Stimulated activated CD8-positive, alpha-beta memory T cell treated with anti-CD3 and anti-CD28 coated beads, Interleukin-15, amount 100 ng/mL, for 4 hours (primary cell): ENCODE measurements around the gene SLC24A3.

Source experiments
- DNase-seq, 2 donors: peaks; one replicate each; pipeline ENCODE4 v3.0.0-alpha.2; 2020; ENCODE audit warnings: low read depth in 2 of 2

Gene SLC24A3

GRCh38 chr20:19241440-19241839, 29.0 kb downstream of the SLC24A3 start:
- DNase-seq, result no peak

GRCh38 chr20:19244291-19244690, 31.8 kb downstream of the SLC24A3 start:
- DNase-seq, result no peak

- no peak for DNase-seq
These were observed 36.9 kb downstream of the SLC24A3 start for GRCh38 chr20:19249106-19249879.

- no peak for DNase-seq
These were observed 37.9 kb downstream of the SLC24A3 start for GRCh38 chr20:19250346-19250745.

GRCh38 chr20:19251506-19251905, 39.1 kb downstream of the SLC24A3 start:
- no peak for DNase-seq

GRCh38 chr20:19251958-19252357, 39.5 kb downstream of the SLC24A3 start:
- no peak for DNase-seq

GRCh38 chr20:19252451-19253120, 40.1 kb downstream of the SLC24A3 start:
- no peak for DNase-seq

- no peak for DNase-seq
These were observed 40.9 kb downstream of the SLC24A3 start for GRCh38 chr20:19253316-19253715.

GRCh38 chr20:19253916-19254820, 41.7 kb downstream of the SLC24A3 start:
- no peak for DNase-seq

- no peak for DNase-seq
These were observed 42.5 kb downstream of the SLC24A3 start for GRCh38 chr20:19254956-19255355.

GRCh38 chr20:19256085-19256484, 43.6 kb downstream of the SLC24A3 start:
- DNase-seq, result no peak

GRCh38 chr20:19256906-19257595, 44.6 kb downstream of the SLC24A3 start:
- DNase-seq, result no peak

- no peak for DNase-seq
These were observed 45.4 kb downstream of the SLC24A3 start for GRCh38 chr20:19257865-19258264.

GRCh38 chr20:19259141-19259591, 46.7 kb downstream of the SLC24A3 start:
- DNase-seq, result no peak

GRCh38 chr20:19260412-19261090, 48.1 kb downstream of the SLC24A3 start:
- DNase-seq, result no peak

- no peak for DNase-seq
These were observed 51.7 kb downstream of the SLC24A3 start for GRCh38 chr20:19264191-19264590.

- no peak for DNase-seq
These were observed 53.4 kb downstream of the SLC24A3 start for GRCh38 chr20:19265646-19266374.

- no peak for DNase-seq
These were observed 56.0 kb downstream of the SLC24A3 start for GRCh38 chr20:19268426-19268825.

GRCh38 chr20:19269737-19270340, 57.4 kb downstream of the SLC24A3 start:
- DNase-seq, result no peak
